HepG2 (cell line): ENCODE measurements around the gene SEC24D. TPM values are rescaled to one million over a fixed set of nuclear protein-coding genes. Genes with fewer than 3 reads are reported as not detected.

Experiments
- ATF7 ChIP-seq, 2 experiments: fragments of 450-650 bp in 1 of 2; sonication (generic) in 1 of 2; formaldehyde crosslinking in 1 of 2; IDR thresholded peaks; 2 replicates each; pipeline versions ENCODE4 v1.4.0 to v1.6.1; 2016 to 2020; ENCODE audit warnings: antibody characterized with exemption in 1 of 2, mild to moderate bottlenecking in 1 of 2, missing genetic modification reagents in 1 of 2
- CBX5 ChIP-seq: sonication (generic); formaldehyde crosslinking; IDR thresholded peaks from 2 replicates; pipeline ENCODE4 v1.4.0; 2020; ENCODE audit warnings: missing genetic modification reagents, borderline replicate concordance
- SOX5 ChIP-seq: IDR thresholded peaks from 2 replicates; pipeline ENCODE4 v1.6.1; 2016; ENCODE audit warnings: borderline replicate concordance
- ZNF326 ChIP-seq: sonication (generic); formaldehyde crosslinking; IDR thresholded peaks from 2 replicates; pipeline ENCODE4 v1.4.0; 2020; ENCODE audit warnings: missing genetic modification reagents, borderline replicate concordance
- ZNF350 ChIP-seq: sonication (generic); formaldehyde crosslinking; IDR thresholded peaks from 2 replicates; pipeline ENCODE4 v1.4.0; 2020; ENCODE audit warnings: mild to moderate bottlenecking, low read depth, missing genetic modification reagents, borderline replicate concordance
- ZNF558 ChIP-seq: sonication (generic); formaldehyde crosslinking; IDR thresholded peaks from 2 replicates; pipeline ENCODE4 v1.9.0; 2022; ENCODE audit warnings: mild to moderate bottlenecking, missing genetic modification reagents, borderline replicate concordance
- polyA plus RNA-seq, 8 experiments: library from polyadenylated mRNA; depleted of rRNA in 3 of 8; stranded (reverse) in 7 of 8; unstranded in 1 of 8; fragments of >200 nt; fragmentation: Illumina TruSeq in 4 of 8; extraction: Trizol in 4 of 8; gene quantifications; 2 replicates each; pipeline versions ENCODE4 v1.2.1 to v1.2.3, GENCODE V29; 2011 to 2016; ENCODE audit warnings: low read depth in 4 of 8, missing spikeins in 1 of 8, mixed read lengths in 1 of 8; ENCODE audit not compliant: insufficient read depth in 1 of 8
- total RNA-seq, 5 experiments: library from RNA; depleted of rRNA; stranded (reverse); fragments of >200 nt; fragmentation: Illumina TruSeq; extraction: Trizol; gene quantifications; 2 replicates each; pipeline ENCODE4 v1.2.3, GENCODE V29; 2016; ENCODE audit warnings: low read depth in 1 of 5
- TF ChIP-seq, protein P1 (sequence below): sonication (generic); formaldehyde crosslinking; IDR thresholded peaks from 2 replicates; pipeline ENCODE4 v1.5.0; 2020; ENCODE audit warnings: mild to moderate bottlenecking, missing genetic modification reagents, borderline replicate concordance
- TF ChIP-seq, protein P2 (sequence below): sonication (generic); formaldehyde crosslinking; IDR thresholded peaks from 2 replicates; pipeline ENCODE4 v1.4.0; 2020; ENCODE audit warnings: missing genetic modification reagents, borderline replicate concordance
- TF ChIP-seq, protein P3 (sequence below): sonication (generic); formaldehyde crosslinking; IDR thresholded peaks from 2 replicates; pipeline ENCODE4 v1.4.0; 2020; ENCODE audit warnings: missing genetic modification reagents, borderline replicate concordance
- TF ChIP-seq, protein P4 (sequence below): sonication (generic); formaldehyde crosslinking; IDR thresholded peaks from 2 replicates; pipeline ENCODE4 v1.5.1; 2020; ENCODE audit warnings: missing genetic modification reagents, mild to moderate bottlenecking, borderline replicate concordance

SEC24D gene
- total and polyA plus RNA-seq, 2 of the 13 experiments (the other 11 are each of a cell fraction or from before 2014, with no cell fraction given) = 30.0 to 51.1 TPM

DNA sequence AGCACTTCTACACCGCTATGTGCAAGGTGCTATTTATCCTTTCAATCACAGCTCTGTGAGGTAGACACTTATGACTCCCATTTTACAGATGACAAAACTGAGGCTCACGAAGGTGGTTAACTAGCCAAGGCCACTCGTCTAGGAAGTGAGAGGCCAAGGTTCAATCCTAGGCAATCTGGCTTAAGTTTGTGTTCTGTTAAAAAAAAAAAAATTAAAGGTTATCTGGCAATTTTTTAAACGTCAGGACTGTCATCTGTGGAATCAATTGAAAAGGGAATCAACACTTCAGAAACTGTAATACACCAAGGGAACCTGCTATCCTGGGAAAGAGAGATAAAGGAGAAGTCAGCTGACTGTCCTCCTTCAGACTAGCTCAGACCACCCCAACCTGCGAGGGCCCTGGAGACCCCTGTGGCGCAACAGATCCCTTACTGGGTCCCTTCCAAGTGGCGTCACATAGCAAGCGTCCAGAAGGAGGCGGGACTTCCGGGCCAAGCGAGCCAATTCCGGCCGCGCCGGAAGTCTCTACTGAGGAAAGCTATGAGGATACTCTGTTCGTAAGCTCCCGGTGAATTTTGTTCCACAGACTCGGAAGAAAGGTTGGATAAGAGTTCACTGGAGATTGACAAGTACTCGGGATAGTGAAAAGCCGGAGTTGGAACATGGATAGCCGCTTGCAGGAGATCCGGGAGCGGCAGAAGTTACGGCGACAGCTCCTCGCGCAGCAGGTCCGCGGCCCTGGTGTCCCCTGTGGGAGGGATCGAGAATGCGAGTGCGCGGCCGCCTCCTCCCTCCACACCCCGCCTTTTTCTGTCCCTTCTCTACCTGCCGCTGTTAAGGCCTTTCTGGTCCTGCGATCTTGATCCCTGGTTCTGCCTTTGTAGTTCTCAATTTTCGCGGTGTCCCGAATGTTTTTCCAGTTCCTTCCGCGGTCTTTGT lies 150.8 kb downstream of the SEC24D start, which contains the start of gene METTL14 (continued):
- TF ChIP-seq, protein P1, sequence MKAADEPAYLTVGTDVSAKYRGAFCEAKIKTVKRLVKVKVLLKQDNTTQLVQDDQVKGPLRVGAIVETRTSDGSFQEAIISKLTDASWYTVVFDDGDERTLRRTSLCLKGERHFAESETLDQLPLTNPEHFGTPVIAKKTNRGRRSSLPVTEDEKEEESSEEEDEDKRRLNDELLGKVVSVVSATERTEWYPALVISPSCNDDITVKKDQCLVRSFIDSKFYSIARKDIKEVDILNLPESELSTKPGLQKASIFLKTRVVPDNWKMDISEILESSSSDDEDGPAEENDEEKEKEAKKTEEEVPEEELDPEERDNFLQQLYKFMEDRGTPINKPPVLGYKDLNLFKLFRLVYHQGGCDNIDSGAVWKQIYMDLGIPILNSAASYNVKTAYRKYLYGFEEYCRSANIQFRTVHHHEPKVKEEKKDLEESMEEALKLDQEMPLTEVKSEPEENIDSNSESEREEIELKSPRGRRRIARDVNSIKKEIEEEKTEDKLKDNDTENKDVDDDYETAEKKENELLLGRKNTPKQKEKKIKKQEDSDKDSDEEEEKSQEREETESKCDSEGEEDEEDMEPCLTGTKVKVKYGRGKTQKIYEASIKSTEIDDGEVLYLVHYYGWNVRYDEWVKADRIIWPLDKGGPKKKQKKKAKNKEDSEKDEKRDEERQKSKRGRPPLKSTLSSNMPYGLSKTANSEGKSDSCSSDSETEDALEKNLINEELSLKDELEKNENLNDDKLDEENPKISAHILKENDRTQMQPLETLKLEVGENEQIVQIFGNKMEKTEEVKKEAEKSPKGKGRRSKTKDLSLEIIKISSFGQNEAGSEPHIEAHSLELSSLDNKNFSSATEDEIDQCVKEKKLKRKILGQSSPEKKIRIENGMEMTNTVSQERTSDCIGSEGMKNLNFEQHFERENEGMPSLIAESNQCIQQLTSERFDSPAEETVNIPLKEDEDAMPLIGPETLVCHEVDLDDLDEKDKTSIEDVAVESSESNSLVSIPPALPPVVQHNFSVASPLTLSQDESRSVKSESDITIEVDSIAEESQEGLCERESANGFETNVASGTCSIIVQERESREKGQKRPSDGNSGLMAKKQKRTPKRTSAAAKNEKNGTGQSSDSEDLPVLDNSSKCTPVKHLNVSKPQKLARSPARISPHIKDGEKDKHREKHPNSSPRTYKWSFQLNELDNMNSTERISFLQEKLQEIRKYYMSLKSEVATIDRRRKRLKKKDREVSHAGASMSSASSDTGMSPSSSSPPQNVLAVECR (CRISPR knock-in tag) = peak; percentile 81
- TF ChIP-seq SOX5 (CRISPR knock-in tag) = peak; percentile 30; the same call in 1 of the 2 replicates
- TF ChIP-seq CBX5 (CRISPR knock-in tag) = 0 out of 2 replicates have a peak, but pooled peaks have one; percentile 46
- peak; percentile 29; the same call in 1 of the 2 replicates for TF ChIP-seq ZNF350 (CRISPR knock-in tag)
- TF ChIP-seq, protein P2, sequence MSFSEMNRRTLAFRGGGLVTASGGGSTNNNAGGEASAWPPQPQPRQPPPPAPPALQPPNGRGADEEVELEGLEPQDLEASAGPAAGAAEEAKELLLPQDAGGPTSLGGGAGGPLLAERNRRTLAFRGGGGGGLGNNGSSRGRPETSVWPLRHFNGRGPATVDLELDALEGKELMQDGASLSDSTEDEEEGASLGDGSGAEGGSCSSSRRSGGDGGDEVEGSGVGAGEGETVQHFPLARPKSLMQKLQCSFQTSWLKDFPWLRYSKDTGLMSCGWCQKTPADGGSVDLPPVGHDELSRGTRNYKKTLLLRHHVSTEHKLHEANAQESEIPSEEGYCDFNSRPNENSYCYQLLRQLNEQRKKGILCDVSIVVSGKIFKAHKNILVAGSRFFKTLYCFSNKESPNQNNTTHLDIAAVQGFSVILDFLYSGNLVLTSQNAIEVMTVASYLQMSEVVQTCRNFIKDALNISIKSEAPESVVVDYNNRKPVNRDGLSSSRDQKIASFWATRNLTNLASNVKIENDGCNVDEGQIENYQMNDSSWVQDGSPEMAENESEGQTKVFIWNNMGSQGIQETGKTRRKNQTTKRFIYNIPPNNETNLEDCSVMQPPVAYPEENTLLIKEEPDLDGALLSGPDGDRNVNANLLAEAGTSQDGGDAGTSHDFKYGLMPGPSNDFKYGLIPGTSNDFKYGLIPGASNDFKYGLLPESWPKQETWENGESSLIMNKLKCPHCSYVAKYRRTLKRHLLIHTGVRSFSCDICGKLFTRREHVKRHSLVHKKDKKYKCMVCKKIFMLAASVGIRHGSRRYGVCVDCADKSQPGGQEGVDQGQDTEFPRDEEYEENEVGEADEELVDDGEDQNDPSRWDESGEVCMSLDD = peak; percentile 31; the same call in 1 of the 2 replicates
- TF ChIP-seq, protein P3, sequence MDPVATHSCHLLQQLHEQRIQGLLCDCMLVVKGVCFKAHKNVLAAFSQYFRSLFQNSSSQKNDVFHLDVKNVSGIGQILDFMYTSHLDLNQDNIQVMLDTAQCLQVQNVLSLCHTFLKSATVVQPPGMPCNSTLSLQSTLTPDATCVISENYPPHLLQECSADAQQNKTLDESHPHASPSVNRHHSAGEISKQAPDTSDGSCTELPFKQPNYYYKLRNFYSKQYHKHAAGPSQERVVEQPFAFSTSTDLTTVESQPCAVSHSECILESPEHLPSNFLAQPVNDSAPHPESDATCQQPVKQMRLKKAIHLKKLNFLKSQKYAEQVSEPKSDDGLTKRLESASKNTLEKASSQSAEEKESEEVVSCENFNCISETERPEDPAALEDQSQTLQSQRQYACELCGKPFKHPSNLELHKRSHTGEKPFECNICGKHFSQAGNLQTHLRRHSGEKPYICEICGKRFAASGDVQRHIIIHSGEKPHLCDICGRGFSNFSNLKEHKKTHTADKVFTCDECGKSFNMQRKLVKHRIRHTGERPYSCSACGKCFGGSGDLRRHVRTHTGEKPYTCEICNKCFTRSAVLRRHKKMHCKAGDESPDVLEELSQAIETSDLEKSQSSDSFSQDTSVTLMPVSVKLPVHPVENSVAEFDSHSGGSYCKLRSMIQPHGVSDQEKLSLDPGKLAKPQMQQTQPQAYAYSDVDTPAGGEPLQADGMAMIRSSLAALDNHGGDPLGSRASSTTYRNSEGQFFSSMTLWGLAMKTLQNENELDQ (CRISPR knock-in tag) = no peak
- TF ChIP-seq ZNF326 (CRISPR knock-in tag) = no peak
- TF ChIP-seq, protein P4, sequence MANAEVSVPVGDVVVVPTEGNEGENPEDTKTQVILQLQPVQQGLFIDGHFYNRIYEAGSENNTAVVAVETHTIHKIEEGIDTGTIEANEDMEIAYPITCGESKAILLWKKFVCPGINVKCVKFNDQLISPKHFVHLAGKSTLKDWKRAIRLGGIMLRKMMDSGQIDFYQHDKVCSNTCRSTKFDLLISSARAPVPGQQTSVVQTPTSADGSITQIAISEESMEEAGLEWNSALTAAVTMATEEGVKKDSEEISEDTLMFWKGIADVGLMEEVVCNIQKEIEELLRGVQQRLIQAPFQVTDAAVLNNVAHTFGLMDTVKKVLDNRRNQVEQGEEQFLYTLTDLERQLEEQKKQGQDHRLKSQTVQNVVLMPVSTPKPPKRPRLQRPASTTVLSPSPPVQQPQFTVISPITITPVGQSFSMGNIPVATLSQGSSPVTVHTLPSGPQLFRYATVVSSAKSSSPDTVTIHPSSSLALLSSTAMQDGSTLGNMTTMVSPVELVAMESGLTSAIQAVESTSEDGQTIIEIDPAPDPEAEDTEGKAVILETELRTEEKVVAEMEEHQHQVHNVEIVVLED (CRISPR knock-in tag) = peak; percentile 40; the same call in 1 of the 2 replicates
- TF ChIP-seq ZNF558 (CRISPR knock-in tag) = no peak
- no peak for TF ChIP-seq ATF7 (IDR thresholded peaks at IDR 0.05)
- TF ChIP-seq ATF7 (CRISPR knock-in tag; IDR thresholded peaks at IDR 0.05) = no peak
